GM21786 (cell line): ENCODE data around the gene SSUH2.

Experiments
- ATAC-seq: cut with Tn5 transposase; IDR thresholded peaks from one replicate; pipeline ENCODE4 v1.9.1; 2021; ENCODE audit not compliant: unreplicated experiment

Gene SSUH2

GRCh38 chr3:8618950-8619349 is 25.6 kb downstream of the SSUH2 start:
- no peak for ATAC-seq

DNA sequence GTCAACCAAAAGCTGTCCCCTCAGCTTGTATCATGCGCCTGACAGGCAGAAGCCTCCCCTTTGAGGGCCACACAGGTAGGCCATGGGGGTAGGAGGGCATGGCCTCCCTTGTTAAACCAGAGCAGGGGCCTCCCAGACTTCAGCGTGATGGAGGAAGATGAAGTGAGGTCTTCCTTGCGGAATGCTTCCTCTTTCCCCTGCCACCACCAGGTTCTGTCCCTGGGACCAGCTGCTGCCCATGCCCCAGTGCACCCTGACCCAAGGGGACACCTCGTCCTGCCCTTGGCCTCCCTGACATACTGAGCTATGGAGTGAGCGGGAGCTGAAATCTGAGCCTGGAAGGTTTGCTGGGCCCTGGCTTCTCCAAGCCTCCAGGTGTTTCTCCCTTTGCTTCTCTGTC is 26.7 kb downstream of the SSUH2 start:
- no peak for ATAC-seq

DNA sequence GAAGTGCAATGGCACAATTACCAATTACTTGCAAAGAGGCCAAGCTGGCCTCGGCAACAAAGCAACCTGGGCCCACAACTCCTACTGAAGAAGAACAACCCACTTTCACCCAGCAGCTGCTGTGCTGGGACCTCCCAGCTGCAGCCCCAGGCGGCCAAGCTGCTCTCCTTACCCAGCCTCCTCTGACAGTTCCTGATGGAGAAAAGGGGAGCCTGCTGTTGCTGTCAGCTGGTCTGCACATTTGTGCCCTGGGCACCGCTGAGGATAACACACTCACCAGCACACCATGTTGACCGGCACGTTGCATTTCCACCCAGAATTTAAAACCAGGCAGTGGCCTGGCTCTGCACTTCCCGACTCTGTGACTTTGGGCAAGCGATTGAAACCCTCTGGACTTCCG is 33.6 kb downstream of the SSUH2 start:
- ATAC-seq: no peak

DNA sequence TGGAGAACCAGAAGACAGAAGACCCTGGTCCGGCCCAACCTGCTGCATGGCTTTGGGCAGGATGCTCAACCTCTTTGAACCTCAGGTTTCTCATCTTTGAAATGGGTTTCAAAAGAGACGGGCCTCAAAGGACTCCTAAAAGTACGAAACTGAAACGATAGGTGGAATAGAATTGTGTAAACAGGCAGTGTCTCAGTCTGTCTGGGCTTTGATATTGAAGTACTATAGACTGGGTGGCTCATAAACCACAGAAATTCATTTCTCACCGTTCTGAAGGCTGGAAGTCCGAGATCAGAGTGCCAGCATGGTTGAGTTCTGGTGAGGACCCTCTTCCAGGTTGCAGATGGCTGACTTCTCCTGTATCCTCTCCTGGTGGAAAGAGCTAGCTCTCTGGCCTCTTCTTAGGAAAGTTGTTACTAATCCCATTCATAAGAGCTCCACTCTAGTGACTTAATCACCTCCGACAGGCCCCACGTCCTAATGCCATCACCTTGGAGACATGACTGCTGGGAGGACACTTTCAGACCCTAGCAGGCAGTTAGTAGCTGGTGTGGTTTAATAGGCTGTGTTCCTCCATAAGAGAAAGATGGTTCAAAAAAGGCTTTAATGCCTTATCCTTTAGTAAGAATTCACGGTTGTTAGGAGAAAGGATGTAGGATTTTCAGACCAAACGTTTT is 35.7 kb downstream of the SSUH2 start:
- no peak for ATAC-seq

DNA sequence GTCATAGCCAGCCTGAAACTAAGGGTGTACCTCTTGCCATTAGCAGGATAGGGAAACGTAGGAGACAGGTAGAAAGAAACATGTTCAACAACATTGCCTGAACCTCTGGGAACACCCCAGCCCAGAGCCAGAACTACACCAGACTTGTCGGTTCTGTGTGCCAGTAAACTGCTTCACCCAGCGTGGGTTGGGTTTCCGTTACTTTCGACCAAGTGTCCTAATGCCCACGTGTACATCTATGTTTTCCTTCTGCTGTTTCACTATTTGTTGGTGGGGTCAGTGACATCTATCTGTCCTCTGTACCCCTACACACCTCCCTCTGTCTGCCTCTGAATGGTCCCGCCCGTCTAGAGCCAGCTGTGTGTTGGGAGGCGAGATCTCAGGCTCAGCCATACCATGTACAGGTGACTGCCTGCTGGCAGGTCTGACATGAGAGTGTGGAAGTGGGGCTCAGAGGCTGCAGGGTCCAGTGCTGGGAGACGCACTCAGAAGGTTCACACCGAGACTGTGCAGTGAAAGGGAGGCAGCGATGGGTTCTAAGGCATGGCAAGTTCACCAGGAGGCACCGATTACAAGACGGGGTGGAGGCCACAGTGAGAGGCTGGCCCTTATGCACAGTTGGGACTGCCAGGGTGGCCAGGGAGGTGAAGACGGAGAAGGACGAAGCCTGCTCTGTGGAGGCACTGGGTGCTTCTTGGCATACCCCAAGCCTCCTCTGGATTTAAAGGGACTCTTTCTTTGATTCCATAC is 36.4 kb downstream of the SSUH2 start:
- no peak for ATAC-seq

GRCh38 chr3:8607234-8608040 is 37.2 kb downstream of the SSUH2 start:
- ATAC-seq: no peak

- no peak for ATAC-seq
These were observed 37.8 kb downstream of the SSUH2 start for GRCh38 chr3:8606701-8607231.

GRCh38 chr3:8604988-8605387 is 39.6 kb downstream of the SSUH2 start:
- no peak for ATAC-seq

DNA sequence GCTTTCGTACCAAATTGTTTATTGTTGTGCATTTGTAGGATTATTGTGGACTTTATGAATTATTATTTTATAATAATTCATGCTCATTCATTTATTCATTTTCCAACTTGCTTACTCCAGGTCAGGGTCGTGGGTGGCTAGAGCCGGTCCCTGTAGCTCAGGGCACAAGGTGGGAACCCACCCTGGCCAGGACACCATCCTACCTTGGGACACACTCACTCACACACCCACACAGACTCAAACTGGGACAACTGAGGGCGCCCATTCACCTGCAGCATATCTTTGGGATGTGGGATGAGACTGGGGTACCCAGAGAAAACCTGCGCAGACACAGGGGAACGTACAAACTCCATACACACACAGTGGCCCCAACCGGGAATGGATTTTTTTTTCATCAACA is 40.6 kb downstream of the SSUH2 start:
- ATAC-seq: no peak

- ATAC-seq: no peak
These were observed 41.4 kb downstream of the SSUH2 start for GRCh38 chr3:8603115-8603710.

- ATAC-seq: no peak
These were observed 44.1 kb downstream of the SSUH2 start for GRCh38 chr3:8600457-8600856.

GRCh38 chr3:8599146-8599545 is 45.5 kb downstream of the SSUH2 start:
- no peak for ATAC-seq

DNA sequence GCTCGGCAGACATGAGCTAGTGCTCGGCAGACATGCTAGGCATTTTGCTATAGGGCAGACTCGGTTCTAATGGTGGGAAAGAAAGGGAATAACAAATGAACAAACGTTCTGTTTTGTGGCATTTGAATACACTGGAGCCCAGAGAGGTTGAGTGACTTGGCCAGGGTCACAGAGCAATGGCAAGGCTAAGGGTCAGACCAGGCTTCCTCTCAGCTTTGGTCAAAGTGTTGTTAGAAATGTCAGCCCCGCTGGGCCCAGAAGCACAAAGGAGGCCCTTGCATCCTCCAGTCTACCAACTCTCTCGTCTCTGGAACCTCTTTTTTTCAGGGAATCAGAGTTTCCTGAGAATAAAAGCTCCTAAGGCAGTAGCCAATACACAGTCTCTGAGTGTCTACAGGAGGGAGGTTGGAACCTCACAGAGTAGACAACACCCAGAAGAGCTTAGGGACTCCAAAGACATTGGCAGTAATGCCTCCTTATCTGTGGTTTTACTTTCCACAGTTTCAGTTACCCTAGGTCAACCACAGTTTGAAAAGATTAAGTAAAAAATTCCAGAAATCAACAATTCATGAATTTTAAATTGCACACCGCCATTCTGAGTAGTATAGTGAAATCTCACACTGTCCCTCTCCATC is 47.3 kb downstream of the SSUH2 start:
- no peak for ATAC-seq

GRCh38 chr3:8596321-8597218 is 48.0 kb downstream of the SSUH2 start:
- ATAC-seq: no peak

DNA sequence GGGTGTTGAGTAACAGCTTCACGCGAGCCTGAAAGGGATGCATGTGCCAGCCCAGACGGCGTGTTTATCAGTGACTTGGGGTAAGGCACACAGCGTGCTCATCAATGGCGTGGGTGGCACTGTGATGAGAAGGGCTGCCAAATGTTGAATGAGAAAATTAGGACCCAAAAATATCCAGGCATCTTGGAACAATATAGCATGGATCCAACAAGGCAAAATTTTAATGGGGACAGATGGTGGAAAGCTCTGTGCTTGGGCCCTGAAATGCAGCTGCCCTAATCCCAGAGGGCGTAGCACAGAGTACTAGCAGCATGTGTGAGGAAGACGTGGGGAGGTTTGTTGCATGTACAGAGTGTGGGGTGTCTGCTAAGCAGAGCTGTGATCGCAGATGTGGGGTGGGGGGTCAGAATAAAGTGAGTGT is 48.9 kb downstream of the SSUH2 start:
- no peak for ATAC-seq

DNA sequence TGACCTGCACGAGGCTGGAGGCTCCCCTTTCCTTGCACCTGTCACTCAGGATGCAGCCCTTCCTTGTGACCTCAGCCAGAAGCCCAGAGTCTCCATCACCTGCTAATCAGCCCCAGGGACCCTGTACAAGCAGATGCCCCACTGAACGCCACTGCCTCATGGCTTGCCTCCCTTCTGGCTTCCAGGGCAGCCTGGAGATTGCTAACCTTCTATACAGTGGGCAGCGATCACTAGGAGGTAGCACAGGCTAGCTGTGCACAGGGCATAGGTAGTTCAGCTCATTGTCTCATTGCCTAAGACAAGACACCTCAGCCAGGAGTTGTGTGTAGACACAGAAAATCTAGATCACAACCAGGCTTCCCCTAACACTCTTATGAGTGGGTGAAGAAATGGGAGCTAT is 49.3 kb downstream of the SSUH2 start:
- ATAC-seq: no peak

DNA sequence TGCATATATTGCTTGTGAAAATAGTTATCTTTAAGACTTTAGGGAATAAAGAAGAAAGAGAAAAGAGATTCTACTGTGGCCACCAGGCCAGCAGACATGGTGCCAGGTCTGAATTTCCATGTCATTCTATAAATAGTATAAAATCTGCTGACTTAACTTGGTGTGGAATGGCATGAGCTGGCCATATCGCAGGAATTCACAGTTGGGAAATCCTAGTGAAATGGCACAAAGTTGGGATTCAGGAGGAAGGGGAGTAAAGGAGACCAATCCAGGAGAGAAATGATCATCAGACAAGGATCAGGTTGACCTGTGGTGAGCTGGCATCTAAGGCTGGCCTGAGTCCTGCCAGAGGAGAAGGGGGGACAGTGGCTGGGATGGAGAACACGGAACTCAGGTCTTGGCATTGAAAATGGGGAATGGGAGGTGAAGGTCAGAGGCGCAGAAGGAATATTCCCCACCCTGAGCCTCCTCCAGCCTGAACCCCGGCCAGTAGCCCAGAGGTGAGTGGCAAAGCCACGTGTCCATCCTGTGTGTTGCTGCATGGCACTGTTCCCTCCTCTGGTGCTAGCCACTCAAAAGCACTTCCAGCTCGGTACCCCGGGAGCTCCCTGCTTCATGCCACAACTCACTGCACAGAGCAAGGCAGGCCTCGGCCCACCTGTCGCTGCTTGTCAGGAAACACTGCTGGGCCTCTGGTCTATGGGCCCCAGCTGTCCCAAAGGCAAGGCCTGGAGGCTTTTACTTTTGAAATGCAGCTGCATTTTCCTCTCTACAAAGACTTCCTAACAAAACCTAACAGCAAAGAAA is 51.4 kb downstream of the SSUH2 start:
- no peak for ATAC-seq

GRCh38 chr3:8589880-8590556 is 54.6 kb downstream of the SSUH2 start:
- ATAC-seq: no peak
